ENCODE measurements around the gene ORMDL1.

Gene ORMDL1, protein sequence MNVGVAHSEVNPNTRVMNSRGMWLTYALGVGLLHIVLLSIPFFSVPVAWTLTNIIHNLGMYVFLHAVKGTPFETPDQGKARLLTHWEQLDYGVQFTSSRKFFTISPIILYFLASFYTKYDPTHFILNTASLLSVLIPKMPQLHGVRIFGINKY
- total RNA-seq, result 110 to 194 (median 166) reads per million in 3 experiments

DNA sequence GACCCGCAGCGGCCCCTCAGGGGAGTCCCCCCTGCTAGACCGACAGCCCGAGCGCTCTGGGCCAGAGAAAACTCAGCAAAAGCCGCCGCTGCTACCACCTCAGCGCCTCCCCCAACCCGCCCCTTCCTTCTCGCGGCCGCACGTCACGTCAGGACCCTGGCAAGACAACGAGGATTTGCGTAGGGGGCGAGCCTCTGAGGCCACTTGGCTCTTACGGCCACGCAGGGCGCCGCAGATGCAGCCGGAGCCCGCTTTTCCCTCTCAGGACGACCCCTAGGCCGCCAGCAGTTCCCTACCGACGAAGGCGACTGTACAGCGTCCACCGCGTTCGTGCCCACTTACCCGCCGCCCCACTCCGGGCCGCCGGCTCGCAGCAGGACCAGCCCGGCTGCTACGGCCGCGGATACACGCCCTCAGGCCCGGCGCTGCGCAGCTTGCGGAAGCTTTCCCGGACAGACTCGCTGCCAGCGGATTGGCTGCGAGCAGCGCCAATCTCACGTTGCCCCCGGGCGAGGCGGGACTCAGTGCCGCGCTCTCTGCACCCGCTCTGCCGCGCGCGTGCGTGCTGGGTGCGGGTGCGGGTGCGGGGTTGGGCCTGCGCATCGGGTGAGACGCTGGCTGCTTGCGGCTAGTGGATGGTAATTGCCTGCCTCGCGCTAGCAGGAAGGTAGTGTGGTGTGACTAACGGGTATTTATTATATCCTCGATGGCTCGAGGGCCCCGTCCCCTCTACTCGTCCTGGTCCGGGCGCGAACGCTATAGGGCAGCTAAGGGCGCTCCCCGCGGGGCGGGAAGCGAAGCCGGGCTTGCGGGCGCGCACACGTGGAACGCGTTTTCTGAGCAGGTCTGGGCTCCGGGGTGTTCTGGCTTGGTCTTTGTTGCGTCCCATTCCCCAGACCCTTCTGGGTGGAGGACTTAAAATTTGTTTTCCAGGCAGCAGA, at the start of gene ORMDL1, which contains the start of gene PMS1:
Gene ORMDL1 (minus strand): TSS at position 413 of the 941 bp plus-strand sequence. CDS start 1,744 bp downstream, outside the sequence.
Gene PMS1 (plus strand): TSS at position 524 of the 941 bp plus-strand sequence. CDS start 7,360 bp downstream, outside the sequence.
- peak; percentile 95 for DNase-seq

DNA sequence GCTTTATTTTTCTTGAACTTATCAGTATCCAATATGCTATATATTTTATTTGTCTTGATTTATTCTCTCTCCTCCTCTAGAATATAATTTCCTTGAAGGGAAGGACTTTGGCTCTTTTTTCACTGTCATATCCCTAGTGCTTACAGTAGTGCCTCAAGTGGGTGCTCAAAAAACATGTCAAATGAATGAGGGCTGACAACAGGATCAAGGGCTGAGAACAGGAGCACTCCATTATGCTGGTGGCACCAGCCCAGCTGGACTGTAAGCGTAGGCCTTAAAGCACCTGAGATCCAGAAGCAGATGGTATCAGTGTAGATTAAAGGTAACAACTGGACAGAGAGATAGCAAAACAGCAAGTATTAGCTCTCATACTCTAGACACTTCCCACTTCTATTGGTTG, 46.4 kb upstream of the ORMDL1 start:
- no peak for DNase-seq

DNA sequence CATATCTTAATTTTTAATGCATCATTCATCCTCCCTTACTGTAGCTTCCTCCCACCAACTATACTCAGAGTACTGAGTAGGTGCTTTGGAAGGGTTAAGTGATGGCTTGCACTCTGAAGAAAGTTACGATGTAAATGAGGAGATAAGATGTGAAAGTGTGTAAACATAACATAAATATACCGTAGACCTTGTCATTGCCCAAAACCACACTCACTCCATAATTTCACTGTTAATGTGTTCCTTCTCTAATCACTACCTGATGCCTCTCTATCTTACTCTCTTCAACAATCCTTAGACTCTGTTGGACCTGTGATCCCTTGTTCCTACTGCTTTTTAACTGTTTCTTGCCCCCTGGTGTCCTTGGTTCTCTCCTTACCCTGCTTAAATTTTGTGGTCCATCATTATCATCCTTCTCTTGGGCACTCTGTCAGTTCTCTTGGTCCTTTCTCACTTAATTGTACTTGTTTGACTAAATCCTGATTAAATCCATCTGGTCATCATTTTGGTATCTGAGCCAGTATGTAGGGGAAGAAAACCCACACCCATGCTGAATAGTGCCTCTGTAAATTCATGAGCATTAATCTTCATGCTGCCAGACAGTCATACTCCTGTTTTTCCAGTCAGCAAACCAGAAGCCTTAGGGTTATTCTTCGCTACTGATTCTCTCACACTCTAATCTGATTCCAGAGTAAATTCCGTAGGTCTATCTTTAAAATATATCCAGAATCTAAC, 45.1 kb upstream of the ORMDL1 start:
- DNase-seq, result no peak

DNA sequence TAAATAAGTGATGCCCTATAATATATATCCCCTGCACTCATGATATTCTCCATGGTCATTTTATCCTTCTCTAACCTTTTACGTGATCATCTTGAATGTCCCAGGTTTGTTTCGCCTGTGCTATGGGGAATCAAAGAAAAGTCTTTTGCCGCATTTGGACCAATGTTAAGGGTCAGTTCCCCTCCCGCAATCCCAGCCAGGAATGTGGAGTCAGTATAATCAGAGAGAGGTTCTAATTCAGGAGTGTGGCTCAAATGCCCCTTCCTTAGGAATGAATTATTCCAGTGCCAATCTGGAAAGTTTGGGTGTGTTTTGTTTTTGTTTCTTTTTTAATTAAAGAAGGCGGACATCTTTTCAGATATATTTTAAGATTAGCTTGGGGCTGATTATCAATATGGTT, 41.9 kb upstream of the ORMDL1 start:
- DNase-seq, result no peak

DNA sequence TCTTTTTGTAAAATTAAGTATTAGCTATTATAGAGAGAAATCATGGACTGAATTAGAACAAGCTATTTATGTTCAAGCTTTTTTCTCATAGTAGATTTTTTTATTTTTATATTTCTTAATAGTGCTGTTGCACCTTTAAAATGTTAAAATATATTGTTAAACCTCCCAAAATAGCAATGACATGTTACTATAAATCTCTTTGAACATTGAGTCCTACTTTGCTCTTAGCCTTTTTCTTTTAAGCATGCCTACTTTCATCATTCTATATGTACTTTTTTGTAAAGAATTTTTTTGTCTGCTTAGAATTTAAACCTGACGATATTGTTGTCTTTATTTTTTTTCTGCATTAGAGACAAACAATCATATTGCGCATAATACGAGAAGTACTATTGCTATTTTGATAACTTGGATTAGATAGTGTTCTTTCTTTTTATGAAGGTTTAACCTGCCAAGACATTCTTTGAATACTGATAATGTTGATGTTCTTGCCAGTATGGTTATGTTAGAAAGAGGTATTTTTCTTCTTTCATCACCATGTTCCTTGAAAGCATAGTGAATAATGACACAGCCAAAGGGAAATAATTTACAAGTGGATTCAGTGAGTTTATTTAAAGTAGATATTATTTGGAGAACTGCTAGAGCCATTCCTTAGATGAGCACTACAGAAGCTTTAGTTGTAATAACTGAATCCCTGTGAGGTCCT, 40.7 kb upstream of the ORMDL1 start:
- no peak for DNase-seq

DNA sequence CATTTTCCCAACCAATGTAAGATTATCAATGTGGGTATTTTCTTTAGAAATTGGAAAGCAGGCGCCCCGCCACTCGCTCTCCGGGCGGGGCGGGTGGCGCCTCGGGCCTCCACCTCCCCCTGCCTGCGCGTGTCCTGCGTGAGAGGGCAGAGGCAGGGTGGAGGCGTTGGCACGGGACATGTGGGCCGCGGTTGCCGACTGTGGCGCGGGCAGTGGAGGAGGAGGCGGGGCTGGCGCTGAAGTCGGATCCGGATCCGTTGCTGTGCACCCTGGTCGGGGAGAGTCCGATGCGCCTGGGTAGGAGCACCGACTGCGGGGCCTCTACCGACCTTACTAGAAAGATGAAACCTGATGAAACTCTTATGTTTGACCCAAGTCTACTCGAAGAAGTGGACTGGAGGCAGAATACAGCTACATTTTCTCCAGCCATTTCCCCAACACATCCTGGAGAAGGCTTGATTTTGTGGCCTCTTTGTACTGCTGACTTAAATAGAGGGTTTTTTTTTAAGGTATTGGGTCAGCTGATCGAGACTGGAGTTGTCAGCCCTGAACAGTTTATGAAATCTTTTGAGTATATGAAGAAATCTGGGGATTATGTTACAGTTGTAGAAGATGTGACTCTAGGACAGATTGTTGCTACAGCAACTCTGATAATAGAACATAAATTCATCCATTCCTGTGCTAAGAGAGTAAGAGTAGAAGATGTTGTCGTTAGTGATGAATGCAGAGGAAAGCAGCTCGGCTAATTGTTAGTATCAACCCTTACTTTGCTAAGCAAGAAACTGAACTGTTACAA, 38.0 kb upstream of the ORMDL1 start:
- no peak for DNase-seq

DNA sequence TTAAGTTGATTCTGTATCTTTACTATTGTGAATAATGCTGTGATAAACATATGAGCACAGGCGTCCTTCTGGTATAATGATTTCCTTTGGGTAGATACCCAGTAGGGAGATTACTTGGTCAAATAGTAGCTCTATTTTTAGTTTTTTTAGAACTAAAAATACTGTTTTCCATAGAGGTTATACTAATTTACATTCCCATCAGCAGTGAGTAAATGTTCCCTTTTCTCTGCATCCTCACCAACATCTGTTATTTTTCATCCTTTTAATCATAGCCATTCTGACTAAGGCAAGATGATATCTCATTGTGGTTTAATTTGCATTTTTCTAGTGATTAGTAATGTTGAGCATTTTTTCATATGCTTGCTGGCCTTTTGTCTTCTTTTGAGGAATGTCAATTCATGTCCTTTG, 35.2 kb upstream of the ORMDL1 start:
- no peak for DNase-seq

DNA sequence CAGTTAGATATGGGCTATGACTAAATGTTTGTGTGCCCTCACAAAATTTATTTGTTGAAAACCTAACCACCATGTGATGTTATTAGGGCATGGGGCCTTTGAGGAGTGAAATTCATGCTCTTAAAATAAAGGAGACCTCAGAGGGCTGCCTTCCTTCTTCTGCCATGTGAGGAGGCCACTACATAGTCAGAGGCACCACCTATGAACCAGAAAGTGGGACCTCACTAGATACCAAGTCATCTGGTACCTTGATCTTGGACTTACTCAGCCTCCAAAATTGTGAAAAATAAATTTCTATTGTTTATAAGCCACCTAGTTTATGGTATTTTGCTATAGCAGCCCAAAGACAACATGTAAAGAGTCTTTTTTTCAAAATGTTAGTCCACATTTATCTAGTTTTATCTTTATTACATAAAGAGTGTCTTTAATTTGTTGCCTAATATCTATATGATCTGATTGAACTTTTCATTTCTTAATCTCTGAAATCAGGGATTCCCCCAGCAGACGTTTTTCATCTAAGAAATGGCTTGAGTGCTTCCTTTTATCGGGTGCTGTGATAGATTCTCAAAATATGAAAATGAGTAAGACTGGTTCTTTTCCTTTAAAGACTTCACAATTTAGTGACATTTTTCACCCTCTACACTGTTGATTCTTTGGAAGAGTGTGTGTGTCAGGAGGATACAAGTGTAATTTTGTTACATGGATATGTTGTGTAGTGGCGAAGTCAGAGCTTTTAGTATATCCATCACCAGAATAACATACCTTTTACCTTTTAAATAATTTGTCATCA, 34.3 kb upstream of the ORMDL1 start:
- DNase-seq, result no peak

DNA sequence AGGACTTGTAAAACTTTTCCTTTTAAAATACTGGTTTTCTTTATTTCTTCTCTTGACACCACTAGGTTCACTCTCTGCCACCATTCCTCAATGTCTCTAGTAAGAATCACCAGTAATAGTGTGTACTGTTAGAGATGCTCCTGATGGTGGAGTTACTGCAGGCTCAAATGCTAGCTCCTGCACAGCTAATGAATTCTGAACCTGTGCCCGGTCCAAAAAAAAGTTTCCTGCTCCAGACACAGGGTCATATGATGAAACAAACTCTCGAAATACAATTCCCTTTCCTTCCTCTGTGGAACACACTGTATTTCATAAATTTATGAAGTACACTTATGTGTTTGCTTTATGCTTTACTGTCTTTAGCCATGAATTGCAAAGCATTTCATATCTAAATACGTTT, 19.3 kb upstream of the ORMDL1 start:
- no peak for DNase-seq

DNA sequence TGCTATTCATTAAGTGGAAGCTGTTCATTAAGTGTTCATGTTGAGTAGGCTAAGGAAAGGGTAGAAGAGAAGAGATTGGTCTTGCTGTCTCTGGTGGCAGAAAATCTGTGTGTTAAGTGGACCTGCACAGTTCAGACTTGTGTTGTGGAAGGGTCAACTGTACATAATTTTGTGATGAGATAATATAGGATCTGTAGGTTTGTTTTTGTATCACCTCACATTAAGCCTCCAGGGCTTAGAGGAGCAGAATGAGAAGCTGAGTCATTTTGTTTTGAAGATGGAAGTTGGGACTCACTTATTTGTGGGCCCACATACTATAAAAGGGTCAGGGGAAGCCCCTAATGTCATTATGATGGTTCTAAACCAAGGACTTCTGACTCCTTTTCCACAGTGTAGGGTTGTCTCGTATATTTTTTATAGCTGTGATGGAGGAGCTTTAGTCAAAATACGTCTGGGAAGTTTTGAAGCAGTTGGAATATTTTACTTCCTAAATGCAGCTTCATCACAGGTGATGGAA, 18.3 kb upstream of the ORMDL1 start:
- DNase-seq, result no peak

DNA sequence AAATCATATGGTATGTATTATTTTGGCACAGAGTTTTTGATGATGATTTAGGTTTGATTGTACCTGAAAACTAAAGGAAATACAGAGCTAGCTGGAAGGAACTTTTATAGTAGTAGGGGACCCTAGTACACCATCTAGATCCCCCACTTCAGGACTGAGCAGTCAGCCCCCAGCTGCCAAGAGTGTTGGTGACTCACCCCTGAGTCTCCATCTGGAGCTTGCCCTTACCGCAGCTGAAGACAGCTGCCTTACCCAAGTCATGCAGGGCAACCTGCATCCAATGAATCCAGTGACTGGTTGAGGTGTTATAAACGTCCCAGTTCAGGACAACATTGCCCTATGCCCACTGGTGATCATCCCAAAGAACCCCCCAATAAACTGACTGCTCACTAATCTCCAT, 15.4 kb upstream of the ORMDL1 start:
- DNase-seq, result no peak

DNA sequence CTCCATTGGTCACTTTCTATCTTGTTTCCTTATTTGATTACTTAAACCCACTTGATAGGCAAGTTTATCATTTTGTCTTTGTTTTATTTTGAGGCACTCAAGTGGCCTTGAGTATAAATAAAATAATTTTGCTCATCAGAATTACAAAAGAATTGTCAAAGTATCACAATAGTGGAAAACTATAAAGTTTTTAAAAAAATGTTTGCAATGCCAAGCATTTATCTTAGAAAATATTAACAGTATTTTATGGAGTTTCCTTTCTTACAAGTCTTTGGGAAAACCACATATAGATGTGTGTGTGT, 14.8 kb upstream of the ORMDL1 start:
- DNase-seq, result no peak

DNA sequence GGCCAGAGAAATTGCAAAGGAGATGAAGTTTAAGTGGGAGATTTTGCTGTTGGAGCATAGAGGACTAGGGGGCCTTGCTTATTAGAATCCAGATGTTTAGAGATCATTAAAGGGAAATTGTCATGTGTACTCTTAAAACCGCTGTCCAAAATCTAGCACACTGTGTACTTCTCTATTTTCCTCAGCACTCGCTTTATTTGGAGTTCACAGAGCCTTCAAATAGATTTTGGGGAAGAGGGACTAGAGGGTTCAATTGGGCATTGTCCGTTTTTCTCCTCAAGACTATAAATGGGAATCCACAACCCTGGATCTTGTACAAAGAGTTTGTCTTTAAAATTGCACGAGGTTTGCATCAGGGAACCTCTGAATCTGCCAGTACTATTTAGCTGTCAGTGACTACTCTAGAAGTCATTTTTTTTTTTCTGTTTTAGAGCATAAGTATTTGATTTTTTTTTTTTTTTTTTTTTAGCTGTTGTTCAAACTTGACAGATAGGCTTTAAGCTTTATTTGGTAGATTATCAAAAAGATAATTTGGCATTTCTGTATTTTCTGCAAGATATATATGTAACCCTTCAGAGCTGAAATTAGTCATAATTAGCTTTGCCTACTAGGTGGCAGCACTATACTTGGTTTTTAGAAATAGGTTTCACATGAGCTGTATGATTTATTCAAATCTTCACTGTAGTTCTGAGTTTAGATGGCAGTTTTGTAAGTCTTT, 14.3 kb upstream of the ORMDL1 start:
- no peak for DNase-seq

DNA sequence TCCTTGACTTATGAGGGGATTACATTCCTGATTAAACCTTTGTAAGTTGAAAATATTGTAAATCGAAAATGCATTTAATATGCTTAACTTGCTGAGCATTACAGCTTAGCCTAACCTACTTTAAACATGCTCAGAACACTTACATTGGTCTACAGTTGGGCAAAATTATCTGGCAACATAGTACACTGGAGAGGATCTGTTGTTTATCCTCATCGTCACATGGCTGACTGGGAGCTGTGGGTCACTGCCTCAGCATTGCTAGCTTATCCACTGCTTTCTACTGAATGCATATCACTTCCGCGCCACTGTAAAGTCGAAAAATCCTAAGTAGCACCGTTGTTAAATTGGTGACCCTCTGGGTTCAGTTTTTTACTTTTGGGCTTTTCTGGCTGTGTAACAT, 13.8 kb upstream of the ORMDL1 start:
- DNase-seq, result no peak

DNA sequence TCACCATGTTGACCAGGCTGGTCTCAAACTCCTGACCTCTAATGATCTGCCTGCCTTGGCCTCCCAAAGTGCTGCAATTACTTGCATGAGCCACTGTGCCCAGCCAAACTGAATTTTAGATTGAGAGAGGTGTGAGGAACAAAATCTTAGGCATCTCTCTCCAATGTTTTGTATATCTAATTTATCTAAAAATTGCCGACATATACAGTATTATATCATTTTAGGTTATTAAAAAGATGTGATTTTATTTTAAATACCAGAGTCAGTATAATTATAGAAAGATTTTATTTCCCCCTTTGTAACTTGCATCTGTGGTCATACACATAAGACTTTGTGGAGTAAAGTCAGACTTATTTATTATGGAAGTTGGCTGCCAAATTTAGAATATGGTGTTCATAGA, 10.2 kb upstream of the ORMDL1 start:
- no peak for DNase-seq

DNA sequence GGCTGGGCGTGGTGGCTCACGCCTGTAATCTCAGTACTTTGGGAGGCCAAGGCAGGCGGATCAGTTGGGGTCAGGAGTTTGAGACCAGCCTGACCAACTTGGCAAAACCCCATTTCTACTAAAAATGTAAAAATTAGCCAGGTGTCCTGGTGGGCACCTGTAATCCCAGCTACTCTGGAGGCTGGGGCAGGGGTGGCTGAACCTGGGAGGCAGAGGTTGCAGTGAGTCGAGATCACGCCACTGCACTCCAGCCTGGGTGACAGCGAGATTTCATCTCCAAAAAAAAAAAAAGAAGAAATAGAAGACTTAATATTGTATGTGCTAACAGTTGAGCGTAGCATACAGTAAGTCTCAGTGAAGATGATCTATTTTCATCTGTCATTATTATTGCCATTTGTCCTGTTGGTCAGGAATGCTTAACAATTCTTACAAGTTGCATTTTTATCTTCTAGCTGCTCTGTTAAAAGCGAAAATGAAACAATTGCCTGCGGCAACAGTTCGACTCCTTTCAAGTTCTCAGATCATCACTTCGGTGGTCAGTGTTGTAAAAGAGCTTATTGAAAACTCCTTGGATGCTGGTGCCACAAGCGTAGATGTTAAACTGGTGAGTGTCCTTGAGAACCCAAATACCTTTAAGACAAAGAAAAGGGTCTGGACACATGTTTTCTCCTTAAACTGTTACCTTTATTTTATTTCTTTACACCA, 7.4 kb upstream of the ORMDL1 start:
- DNase-seq, result peak; percentile 34

DNA sequence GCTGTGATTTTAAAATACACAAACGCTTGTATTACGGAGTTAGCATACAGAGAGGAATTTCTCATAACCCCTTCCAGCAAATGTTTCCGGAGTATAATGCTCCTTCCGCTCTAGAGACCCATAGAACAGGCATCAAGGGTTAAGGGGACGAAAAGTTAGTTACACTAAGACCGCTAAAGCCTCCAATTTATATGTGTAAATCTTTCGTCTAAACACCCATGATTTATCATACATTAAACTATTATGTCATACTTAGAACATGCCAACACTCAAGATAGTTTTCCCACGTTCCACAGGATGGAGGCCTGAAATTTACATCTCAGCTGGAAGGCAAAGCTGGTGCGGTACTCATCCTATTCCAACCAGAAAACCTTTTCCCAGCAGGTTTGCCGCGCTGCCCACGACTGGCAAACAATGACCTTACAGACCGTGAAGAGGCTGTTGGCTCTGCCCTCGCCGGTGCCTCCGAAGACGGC, 650 bp downstream of the ORMDL1 start:
- no peak for DNase-seq

DNA sequence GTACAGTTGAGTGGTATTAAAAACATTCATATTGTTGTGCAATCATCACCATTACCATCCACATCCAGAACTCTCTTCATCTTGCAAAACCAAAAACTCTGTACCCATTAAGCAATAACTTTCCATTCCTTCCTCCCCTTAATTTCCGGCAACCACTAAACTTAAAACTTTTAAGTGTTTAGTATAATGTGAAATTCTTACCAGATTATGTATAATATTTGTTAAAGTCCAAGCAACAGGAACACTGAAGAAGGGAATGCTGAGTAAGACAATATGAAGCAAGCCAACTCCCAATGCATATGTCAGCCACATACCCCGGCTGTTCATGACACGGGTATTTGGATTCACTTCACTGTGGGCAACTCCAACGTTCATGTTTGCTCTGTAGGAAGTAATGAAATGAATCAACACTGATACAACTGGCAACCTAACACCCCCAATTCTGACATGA, 1.9 kb downstream of the ORMDL1 start:
- no peak for DNase-seq

DNA sequence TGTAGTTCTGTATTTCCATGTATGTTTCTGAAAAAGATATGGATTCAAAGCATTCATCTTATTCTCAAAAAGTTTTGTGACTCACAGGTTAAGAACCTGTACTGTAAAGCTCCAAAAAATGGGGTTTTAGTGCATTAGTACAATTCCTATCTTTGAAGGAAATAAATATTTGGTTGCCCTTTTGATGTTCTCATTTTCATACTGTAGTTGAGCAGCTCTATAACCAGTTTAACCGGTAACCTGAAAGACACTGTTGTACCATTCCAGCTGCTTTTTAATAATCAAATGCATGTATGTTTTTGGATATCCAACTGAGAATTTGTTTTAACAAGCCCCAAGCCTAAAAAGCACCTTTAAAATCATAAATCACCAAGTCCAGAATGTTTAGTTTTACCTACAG, 11.9 kb downstream of the ORMDL1 start:
- DNase-seq, result no peak
